SK-N-SH (cell line): Measurements from ENCODE around the gene CCDC88C. TPM values are rescaled to one million over a fixed set of nuclear protein-coding genes. Genes with fewer than 3 reads are reported as not detected.

ENCODE experiments used
- CTCF ChIA-PET: fragments of 300-600, 350-600 bp; formaldehyde crosslinking; extraction: SDS; loops from one replicate; lab custom pipeline; 2021; lab: Yijun Ruan, JAX
- POLR2A ChIA-PET: fragments of 350-600 bp; sonication (Branson Sonifier 250); formaldehyde crosslinking; extraction: SDS; loops from one replicate; lab custom pipeline; 2020; ENCODE audit warnings: antibody characterized with exemption, inconsistent platforms; lab: Yijun Ruan, JAX
- DNase-seq: peaks from one replicate; pipeline ENCODE4 v3.0.0; 2012
- H2AFZ ChIP-seq: fragments of 200-600 bp; sonication (generic); 2 replicates; pipeline ENCODE4 v1.8.1; 2016; ENCODE audit warnings: antibody characterized with exemption, mild to moderate bottlenecking, low read depth
- H3F3A ChIP-seq: fragments of 200-600 bp; sonication (generic); replicated peaks from 2 replicates; pipeline ENCODE3; 2016; ENCODE audit warnings: antibody characterized with exemption, mild to moderate bottlenecking; ENCODE audit not compliant: insufficient read depth
- H3K27ac ChIP-seq, 2 experiments: fragments of 200-500 bp in 1 of 2; fragments of 200-600 bp in 1 of 2; sonication (Bioruptor generic) in 1 of 2; sonication (generic), shearing (Covaris generic) in 1 of 2; 2 replicates each; pipeline versions ENCODE4 v1.5.1 to v1.6.1; 2014 to 2016; ENCODE audit warnings: low read depth in 2 of 2, inconsistent platforms in 1 of 2, low read length in 1 of 2, mild to moderate bottlenecking in 1 of 2, mixed read lengths in 1 of 2
- H3K27me3 ChIP-seq: fragments of 200-600 bp; sonication (generic), shearing (Covaris generic); 2 replicates; pipeline ENCODE4 v1.6.1; 2016; ENCODE audit warnings: mixed run types; ENCODE audit not compliant: insufficient read depth
- H3K36me3 ChIP-seq, 2 experiments: fragments of 200-500 bp in 1 of 2; fragments of 200-600 bp in 1 of 2; sonication (Bioruptor generic) in 1 of 2; sonication (generic) in 1 of 2; replicated peaks in 1 of 2; 2 replicates each; pipeline versions ENCODE3 to v1.5.1; 2014 to 2016; ENCODE audit warnings: low read length in 1 of 2, mild to moderate bottlenecking in 1 of 2; ENCODE audit not compliant: insufficient read depth in 2 of 2, control insufficient read depth in 1 of 2
- H3K4me1 ChIP-seq, 2 experiments: fragments of 200-500 bp in 1 of 2; fragments of 200-600 bp in 1 of 2; sonication (Bioruptor generic) in 1 of 2; sonication (generic), shearing (Covaris generic) in 1 of 2; 2 replicates each; pipeline versions ENCODE4 v1.5.1 to v1.6.1; 2014 to 2016; ENCODE audit warnings: low read depth in 1 of 2, low read length in 1 of 2, mixed run types in 1 of 2; ENCODE audit not compliant: insufficient read depth in 2 of 2, control insufficient read depth in 1 of 2
- H3K4me2 ChIP-seq: fragments of 200-600 bp; sonication (generic), shearing (Covaris generic); 2 replicates; pipeline ENCODE4 v1.6.1; 2017; ENCODE audit warnings: mixed run types
- H3K4me3 ChIP-seq, 2 experiments: fragments of 200-500 bp in 1 of 2; fragments of 200-600 bp in 1 of 2; sonication (Bioruptor generic) in 1 of 2; sonication (generic), shearing (Covaris generic) in 1 of 2; 2 replicates each; pipeline versions ENCODE4 v1.5.1 to v1.8.1; 2014 to 2016; ENCODE audit warnings: low read depth in 2 of 2, inconsistent platforms in 1 of 2, low read length in 1 of 2, mild to moderate bottlenecking in 1 of 2, mixed read lengths in 1 of 2, moderate library complexity in 1 of 2
- H3K79me2 ChIP-seq: fragments of 200-600 bp; sonication (generic); 2 replicates; pipeline ENCODE4 v1.8.1; 2017; ENCODE audit warnings: mild to moderate bottlenecking; ENCODE audit not compliant: insufficient read depth
- H3K9ac ChIP-seq: fragments of 200-600 bp; sonication (generic); 2 replicates; pipeline ENCODE4 v1.6.1; 2017; ENCODE audit warnings: mixed run types
- H3K9me2 ChIP-seq: fragments of 200-600 bp; sonication (generic); 2 replicates; pipeline ENCODE4 v1.6.1; 2017; ENCODE audit warnings: mixed run types
- H3K9me3 ChIP-seq: fragments of 200-600 bp; sonication (generic); 2 replicates; pipeline ENCODE4 v1.6.1; 2017; ENCODE audit warnings: mixed run types, mild to moderate bottlenecking, moderate library complexity
- H4K20me1 ChIP-seq: fragments of 200-600 bp; sonication (generic); 2 replicates; pipeline ENCODE4 v1.6.1; 2017; ENCODE audit warnings: mild to moderate bottlenecking, mixed run types; ENCODE audit not compliant: insufficient read depth
- CHD2 ChIP-seq: fragments of 150-350 bp; IDR thresholded peaks from 2 replicates; pipeline ENCODE4 v1.6.1; 2018; ENCODE audit warnings: low read length; ENCODE audit not compliant: partially characterized antibody
- ELF1 ChIP-seq: IDR thresholded peaks from 2 replicates; pipeline ENCODE4 v1.4.0; 2012
- FOSL2 ChIP-seq: IDR thresholded peaks from 2 replicates; pipeline ENCODE4 v1.4.0; 2012; ENCODE audit warnings: low read depth, mild to moderate bottlenecking, moderate library complexity, borderline replicate concordance
- FOXM1 ChIP-seq: IDR thresholded peaks from 2 replicates; pipeline ENCODE4 v1.4.0; 2012; ENCODE audit warnings: low read depth, mild to moderate bottlenecking
- IRF3 ChIP-seq: fragments of 150-350 bp; IDR thresholded peaks from 2 replicates; pipeline ENCODE4 v1.6.1; 2016; ENCODE audit warnings: mild to moderate bottlenecking, low read depth, low read length
- JUND ChIP-seq: IDR thresholded peaks from 2 replicates; pipeline ENCODE4 v1.4.0; 2012
- MAX ChIP-seq: IDR thresholded peaks from 2 replicates; pipeline ENCODE4 v1.4.0; 2012; ENCODE audit warnings: low read depth
- MEF2A ChIP-seq: IDR thresholded peaks from 2 replicates; pipeline ENCODE4 v1.4.0; 2012; ENCODE audit warnings: low read depth, borderline replicate concordance
- POLR2AphosphoS5 ChIP-seq: IDR thresholded peaks from 2 replicates; pipeline ENCODE4 v1.6.1; 2012; ENCODE audit warnings: low read depth, low read length
- RAD21 ChIP-seq: IDR thresholded peaks from 2 replicates; pipeline ENCODE4 v1.6.1; 2012; ENCODE audit warnings: mild to moderate bottlenecking, low read length
- REST ChIP-seq: IDR thresholded peaks from 2 replicates; pipeline ENCODE4 v1.6.1; 2012; ENCODE audit warnings: mild to moderate bottlenecking, low read depth, low read length, moderate library complexity
- RXRA ChIP-seq: IDR thresholded peaks from 2 replicates; pipeline ENCODE4 v1.4.0; 2012; ENCODE audit warnings: low read depth, mild to moderate bottlenecking, borderline replicate concordance
- SMC3 ChIP-seq: IDR thresholded peaks from 2 replicates; pipeline ENCODE4 v1.6.1; 2012; ENCODE audit warnings: low read depth, low read length, improper control_type of control experiment
- TAF1 ChIP-seq: IDR thresholded peaks from 2 replicates; pipeline ENCODE4 v1.6.1; 2012; ENCODE audit warnings: low read depth, mild to moderate bottlenecking, low read length, moderate library complexity, borderline replicate concordance
- TCF12 ChIP-seq: IDR thresholded peaks from 2 replicates; pipeline ENCODE4 v1.4.0; 2012
- YY1 ChIP-seq: IDR thresholded peaks from 2 replicates; pipeline ENCODE4 v1.4.0; 2012; ENCODE audit warnings: low read depth, mild to moderate bottlenecking
- WGBS: methylation state at CpG from one replicate; pipeline ENCODE4 v1.1.6; 2017; ENCODE audit warnings: low lambda C conversion rate; 5-methylcytosine and 5-hydroxymethylcytosine counted together
- polyA plus RNA-seq, 3 experiments: library from polyadenylated mRNA; depleted of rRNA; stranded (reverse); fragments of >200 nt; gene quantifications; 2 replicates each; pipeline ENCODE4 v1.2.3, GENCODE V29; 2012

CCDC88C gene
- polyA plus RNA-seq, 1 of the 3 experiments (the other 2 are of a cell fraction), result 0.39 TPM

GRCh38 chr14:91284146-91284790 is 133.4 kb downstream of the CCDC88C start:
- Histone ChIP-seq H2AFZ (peak overlapping the region; percentile 86; the same call in 1 of the 2 replicates), H3K9me3 (no peaks in the 10 kb centered on the region), H4K20me1 (no peaks in the 10 kb centered on the region), H3K4me2 (peak overlapping the region; percentile 64), H3K27ac (peak overlapping the region; percentile 45 to 99), H3K9ac (0 out of 2 replicates have a peak overlapping the region, but pooled peaks have one; percentile 10), H3K4me1 (peaks cover 20 to 46% of the 10 kb centered on the region in 2 experiments; a peak in 3 of 4 replicates), H3K27me3 (no peaks in the 10 kb centered on the region), H3F3A (no peaks in the 10 kb centered on the region), H3K79me2 (no peaks in the 10 kb centered on the region), H3K4me3 (0 out of 4 replicates have a peak overlapping the region, but pooled peaks of 1 of the 2 experiments have one; percentile 3)
- DNase-seq, result peak; percentile 76
- ChIA-PET POLR2A (interaction anchor here (1.1 to 3.3 kb wide), 10 partner anchors 16 to 113 kb away, joined by 3 to 17 read pairs (median 5); no protein-coding TSS in a partner anchor), CTCF (interaction anchor here (1.2 to 18.4 kb wide), 10 partner anchors 12 to 381 kb away, joined by 3 to 391 read pairs (median 18); partner anchors contain the start of gene GPR68)
- 23% methylated on average over 13 of the region's 13 CpGs for WGBS
- TF ChIP-seq RAD21 (peak; percentile 1; the same call in 1 of the 2 replicates), ELF1 (no peak), JUND (peak; percentile 56), TCF12 (peak; percentile 42; the same call in 1 of the 2 replicates), FOSL2 (peak; percentile 49; the same call in 1 of the 2 replicates), REST (0 out of 2 replicates have a peak, but pooled peaks have one; percentile 21), IRF3 (no peak), YY1 (peak; percentile 73; the same call in 1 of the 2 replicates)
- TF ChIP-seq, all 33 proteins: peak for 6
- no peaks in the 10 kb centered on the region for H3K36me3 ChIP-seq
- H3K9me2 ChIP-seq, result no peaks in the 10 kb centered on the region

- Histone ChIP-seq H4K20me1 (no peaks in the 10 kb centered on the region), H3K9me2 (no peaks in the 10 kb centered on the region), H3K27ac (peak overlapping the region; percentile 45 to 99), H3K27me3 (no peaks in the 10 kb centered on the region), H3K4me1 (peaks cover 20 to 48% of the 10 kb centered on the region in 2 experiments; a peak in 3 of 4 replicates), H3K79me2 (no peaks in the 10 kb centered on the region), H3K4me2 (peak overlapping the region; percentile 64), H3K4me3 (no peak overlapping the region), H3F3A (no peaks in the 10 kb centered on the region), H3K9me3 (no peaks in the 10 kb centered on the region), H2AFZ (peak overlapping the region; percentile 86; the same call in 1 of the 2 replicates), H3K9ac (no peak overlapping the region), H3K36me3 (no peaks in the 10 kb centered on the region)
- 82% methylated on average over 3 of the region's 4 CpGs for WGBS
- TF ChIP-seq CHD2 (no peak), TCF12 (no peak), SMC3 (no peak), RXRA (no peak), POLR2AphosphoS5 (no peak), MEF2A (no peak), ELF1 (no peak), TAF1 (no peak), FOXM1 (no peak), YY1 (no peak), JUND (no peak), MAX (no peak)
- no peak for DNase-seq
- ChIA-PET CTCF (interaction anchor here (1.1 to 18.4 kb wide), 8 partner anchors 13 to 381 kb away, joined by 3 to 391 read pairs (median 12); partner anchors contain the start of gene GPR68), POLR2A (interaction anchor here (1.1 to 3.3 kb wide), 7 partner anchors 19 to 107 kb away, joined by 3 to 17 read pairs (median 5); no protein-coding TSS in a partner anchor)
Observed at GRCh38 chr14:91283666-91284065, 134.0 kb downstream of the CCDC88C start.
